KG1 (cell line): Measurements from ENCODE around the gene LRRC56.

Source experiments
- DNase-seq: peaks from one replicate; lab custom pipeline; 2025; lab: John Stamatoyannopoulos, UW

The LRRC56 gene

GRCh38 chr11:598005-598680, 60.8 kb downstream of the LRRC56 start:
- no peak for DNase-seq

DNA sequence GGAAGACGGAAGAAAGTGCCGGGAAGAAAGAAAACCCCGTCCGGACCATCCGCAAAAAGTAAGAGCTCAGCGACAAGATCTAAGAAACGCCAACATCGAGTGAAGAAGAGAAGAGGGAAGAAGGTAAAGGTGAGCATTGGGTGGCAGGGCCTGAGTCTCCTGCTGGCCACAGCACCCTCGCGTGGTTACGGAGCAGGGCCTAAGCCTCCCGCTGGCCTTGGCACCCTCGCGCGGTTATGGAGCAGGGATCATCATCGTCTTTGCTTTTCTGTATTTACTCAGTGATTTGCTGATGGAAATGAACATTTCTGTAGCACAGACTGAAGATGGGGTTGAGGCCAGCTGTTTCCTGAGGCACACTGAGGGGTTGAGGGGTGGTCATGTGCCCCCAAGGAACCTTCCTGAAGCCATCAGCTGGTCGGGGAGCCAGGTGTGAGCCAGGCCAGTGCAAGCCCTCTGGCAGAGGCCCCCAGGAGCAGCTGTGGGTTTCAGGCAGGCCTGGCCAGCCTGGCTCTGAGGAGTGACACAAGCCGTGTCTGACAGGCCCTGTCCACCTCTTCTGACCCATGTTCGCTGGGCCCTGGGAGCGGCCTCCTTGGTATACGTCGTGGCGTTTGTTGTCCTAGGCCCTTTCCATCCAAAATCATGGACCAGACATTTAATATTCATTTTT, 64.4 kb downstream of the LRRC56 start:
- DNase-seq, result no peak

DNA sequence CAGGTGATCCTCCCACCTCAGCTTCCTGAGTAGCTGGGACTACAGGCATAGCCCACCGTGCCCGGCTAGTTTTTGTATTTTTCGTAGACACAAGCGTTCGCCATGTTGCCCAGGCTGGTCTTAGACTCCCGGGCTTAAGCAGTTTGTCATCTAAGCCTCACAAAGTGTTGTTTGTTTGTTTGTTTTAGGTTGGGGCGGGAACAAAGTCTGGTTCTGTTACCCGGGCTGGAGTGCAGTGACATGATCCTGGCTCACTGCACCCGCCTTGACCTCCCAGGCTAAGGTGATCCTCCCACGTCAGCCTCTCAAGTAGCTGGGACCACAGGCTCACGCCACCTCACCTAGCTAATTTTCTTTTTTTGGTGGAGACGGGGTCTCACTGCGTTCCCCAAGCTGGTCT, 65.8 kb downstream of the LRRC56 start:
- no peak for DNase-seq
